Ecto neural progenitor cell (in vitro differentiated cells): ENCODE measurements around the gene KRT9.
"Not testable (repeated sequence)": the region's sequence is repeated elsewhere in the genome, so short reads cannot be mapped to it uniquely, and the experiment has no call there.

Experiments used
- DNase-seq: peaks from one replicate; pipeline ENCODE4 v3.0.0-alpha.2; 2018; ENCODE audit warnings: low spot score

KRT9 gene

GRCh38 chr17:41545829-41546410 is 25.9 kb downstream of the KRT9 start:
- DNase-seq = no peak

DNA sequence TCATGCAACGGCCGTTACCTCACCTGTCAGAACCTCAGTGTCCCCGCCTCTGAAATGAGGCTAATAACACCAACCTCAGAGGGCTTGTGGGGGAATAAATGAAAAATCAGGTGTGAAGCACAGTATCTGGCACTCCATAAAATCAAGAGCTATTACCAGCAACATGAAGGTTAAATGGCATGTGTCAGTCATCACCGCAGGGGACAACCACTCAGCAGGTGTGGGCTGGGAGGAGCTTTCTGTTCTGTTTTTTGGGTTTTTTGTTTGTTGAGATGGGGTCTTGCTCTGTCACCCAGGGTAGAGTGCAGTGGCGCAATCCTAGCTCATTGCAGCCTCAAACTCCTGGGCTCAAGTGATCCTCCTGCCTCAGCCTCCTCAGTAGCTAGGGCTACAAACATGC is 26.9 kb downstream of the KRT9 start:
- DNase-seq = no peak

DNA sequence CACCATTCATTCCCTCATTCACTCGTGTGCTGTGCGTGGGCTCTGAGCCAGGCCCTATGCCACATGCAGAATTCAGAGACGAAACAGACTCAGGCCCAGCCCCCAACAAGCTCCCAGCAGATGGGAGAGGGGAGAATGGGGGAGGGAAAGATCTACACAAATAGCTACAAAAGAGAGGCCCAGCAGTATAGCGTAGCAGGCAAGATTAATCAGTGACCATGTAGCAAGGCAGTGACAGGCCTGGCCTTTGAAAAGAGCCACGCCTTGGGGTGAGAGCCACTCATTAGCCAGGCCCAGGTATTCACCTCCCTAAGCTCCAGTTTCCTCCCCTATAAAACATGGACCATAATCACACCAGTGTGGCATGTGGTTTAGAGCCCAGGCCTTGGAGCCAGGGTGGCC is 27.4 kb downstream of the KRT9 start:
- DNase-seq = no peak

- DNase-seq = not testable (repeated sequence)
These were observed 29.1 kb downstream of the KRT9 start for GRCh38 chr17:41542786-41543185.

DNA sequence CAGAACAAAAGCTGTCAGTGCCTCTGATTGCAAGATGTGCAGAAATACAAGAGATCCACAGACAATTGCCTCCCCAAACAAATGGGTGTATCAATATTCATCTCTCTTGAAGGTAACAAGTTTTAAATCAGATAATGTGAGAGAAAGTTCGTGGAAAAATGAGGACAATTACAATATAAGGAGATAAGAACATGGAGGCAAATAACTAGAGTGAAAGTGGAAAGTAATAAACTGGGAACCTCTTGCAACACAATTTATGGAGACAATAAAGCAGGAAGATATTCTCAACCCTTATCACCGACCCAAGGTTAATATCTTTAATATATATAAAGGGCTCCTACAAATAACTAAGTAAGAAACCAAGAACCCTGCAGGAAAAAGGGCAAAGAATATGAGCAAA is 29.5 kb downstream of the KRT9 start:
- DNase-seq = no peak

- DNase-seq = no peak
These were observed 30.8 kb downstream of the KRT9 start for GRCh38 chr17:41540921-41541625.

DNA sequence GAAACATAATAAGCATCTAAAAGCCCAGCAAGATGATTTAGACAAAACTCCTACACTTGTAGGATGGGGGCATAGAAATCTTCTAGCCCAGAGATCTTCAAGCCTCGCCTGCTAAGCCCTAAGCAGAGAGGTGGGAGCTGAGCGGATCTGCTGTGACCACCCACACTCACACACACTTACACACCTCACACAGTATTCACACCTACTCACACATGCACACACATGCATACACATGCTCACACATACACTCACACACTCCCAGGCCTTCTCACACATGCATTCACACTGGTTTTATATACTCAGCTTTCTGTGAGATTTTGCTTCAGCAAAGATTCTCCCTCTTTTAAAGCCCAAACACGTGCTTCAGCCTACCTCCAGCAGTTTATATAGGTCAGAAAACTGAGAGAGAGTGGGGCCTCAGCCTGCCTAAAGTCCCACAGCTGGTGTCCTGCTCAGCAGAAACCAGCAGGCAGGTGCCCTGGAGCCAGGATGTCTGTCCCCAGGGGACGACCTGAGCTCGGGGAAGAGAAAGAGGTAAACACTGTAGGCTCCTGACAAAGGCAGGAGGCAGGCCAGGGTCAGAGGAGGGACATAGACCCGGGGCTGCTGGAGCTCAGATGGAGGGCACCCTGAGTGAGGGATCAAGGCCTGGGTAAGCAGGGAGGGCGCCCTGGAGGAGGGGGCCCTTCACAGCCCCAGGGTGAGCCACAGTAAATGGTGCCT is 31.7 kb downstream of the KRT9 start:
- no peak for DNase-seq

DNA sequence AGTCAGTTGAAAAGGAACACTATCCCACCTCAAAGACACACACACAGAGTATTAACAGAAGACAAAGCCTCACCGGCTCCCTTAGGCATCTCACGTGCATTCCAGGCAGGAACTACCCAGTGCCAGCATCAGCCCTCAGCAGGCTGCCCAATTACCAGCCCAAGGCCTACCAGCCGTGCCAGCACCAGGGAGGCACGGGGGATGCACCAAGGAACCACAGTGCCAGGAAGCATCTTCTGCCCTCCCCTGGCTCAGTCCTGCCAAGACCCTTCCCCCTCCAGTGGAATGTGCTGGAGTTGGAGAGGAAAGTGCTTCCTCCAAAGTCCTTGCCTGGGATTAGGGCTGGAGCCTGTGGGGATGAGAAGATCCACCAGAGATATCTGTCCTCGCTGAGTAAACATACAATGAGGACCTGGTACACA is 32.8 kb downstream of the KRT9 start:
- no peak for DNase-seq

DNA sequence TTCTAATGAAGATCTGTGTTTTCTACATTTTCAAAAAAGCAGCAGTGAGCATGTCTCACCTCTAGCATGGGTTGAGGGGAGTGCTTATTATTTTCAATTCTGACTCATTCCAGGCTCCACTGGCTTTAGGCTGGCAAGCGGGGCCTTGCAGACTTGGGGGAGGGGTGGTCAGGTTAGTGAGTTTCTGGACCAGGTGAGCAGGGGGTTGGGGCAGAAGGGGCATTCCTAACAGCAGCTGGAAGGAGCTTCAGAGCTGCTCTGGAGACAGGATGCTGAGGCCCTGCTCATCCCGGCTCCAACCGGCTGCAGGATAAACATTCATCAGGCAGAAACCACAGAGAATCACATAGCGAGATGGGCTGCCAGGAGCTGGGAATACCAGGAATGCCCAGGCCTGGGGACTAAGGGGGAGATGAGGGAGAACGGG is 33.3 kb downstream of the KRT9 start:
- DNase-seq = no peak

DNA sequence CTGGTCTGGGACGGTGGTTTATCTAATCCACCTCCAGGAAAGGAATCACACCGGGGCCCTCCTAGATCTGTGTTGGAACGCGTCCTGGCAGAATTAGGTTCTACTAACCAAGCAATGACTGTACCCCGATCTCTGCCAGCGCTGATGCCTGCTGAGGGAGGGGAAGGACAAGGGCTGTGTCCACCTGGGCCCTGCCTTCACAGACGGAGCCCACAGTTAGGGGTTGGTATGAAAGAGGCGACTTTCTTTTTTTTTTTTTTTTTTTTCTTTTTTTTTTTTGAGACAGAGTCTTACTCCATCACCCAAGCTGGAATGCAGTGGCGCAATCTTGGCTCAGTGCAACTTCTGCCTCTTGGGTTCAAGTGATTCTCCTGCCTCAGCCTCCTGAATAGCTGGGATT is 33.9 kb downstream of the KRT9 start:
- DNase-seq = no peak

GRCh38 chr17:41537614-41537954 is 34.3 kb downstream of the KRT9 start:
- DNase-seq = no peak

DNA sequence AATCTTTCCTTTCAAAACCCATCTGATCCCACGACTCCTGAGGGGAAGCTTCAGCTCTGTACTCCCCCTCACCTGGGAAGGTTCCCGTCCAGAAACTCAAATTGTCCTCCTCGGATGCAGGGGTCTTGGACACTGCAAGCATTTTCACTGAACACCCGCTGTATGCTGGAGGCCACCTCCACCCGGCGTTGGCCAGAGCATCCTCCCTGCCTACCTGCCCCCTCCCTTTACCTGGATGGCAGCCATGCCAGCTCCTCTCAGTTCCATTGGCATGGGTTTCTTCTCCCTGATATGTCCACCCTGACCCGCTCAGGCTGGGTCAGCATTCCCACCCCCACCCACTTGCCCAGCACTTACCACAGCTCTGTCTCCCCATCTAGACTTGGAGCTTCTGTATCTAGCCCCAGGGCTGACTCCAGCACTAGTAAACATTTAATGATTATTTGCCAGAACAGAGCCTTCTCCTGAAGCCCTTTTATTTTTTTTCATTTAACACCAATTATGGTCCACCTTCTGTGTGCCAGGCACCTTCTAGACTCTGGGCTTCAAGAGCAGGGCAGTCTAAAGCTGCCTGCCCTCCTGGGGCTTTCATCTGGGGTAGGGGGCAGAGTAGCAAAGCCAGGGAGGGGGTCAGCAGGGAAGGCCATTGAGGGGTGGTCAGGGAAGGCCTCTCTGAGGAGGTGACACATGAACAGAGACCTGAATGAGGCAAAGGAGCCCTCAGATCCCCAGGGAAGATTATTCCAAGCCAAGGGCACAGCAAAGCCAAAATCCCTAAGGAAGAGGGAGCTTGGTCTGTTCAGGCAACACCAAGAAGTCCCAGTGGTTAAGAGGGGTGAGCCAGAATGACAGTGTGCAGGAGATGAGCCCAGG is 34.9 kb downstream of the KRT9 start:
- DNase-seq = no peak

GRCh38 chr17:41535764-41536481 is 35.9 kb downstream of the KRT9 start:
- no peak for DNase-seq

DNA sequence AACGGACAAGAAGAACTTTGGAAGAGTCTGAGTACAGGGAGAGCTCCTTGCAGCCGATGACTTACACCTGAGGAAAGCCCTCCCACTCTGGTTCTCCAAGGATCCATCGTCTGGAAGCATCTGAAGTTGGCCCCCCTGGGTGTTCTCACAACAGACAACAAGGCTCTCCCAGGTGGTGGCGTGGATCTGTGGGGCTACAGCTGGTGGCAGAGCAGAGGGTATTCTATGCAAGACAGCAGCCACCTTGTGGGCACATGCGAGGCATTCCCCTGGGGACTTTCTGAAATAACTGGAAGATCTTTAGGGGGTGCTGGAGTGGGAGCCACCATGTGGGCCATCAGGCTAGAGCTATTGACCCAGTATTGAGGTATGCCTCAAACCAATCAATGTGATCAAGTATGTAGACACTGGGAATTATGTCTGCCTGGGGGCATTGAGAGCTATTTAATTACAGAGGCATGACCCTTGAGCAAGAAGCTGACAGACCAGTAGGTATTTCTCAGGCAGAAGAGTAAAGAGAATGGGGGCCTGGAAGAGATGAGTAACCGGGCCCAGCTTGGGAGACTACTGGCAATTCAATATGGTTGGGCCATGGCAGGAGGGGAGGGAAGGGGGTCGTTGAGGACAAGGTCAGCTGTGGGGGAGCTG is 36.8 kb downstream of the KRT9 start:
- no peak for DNase-seq

- DNase-seq = no peak
These were observed 38.2 kb downstream of the KRT9 start for GRCh38 chr17:41533613-41534012.

DNA sequence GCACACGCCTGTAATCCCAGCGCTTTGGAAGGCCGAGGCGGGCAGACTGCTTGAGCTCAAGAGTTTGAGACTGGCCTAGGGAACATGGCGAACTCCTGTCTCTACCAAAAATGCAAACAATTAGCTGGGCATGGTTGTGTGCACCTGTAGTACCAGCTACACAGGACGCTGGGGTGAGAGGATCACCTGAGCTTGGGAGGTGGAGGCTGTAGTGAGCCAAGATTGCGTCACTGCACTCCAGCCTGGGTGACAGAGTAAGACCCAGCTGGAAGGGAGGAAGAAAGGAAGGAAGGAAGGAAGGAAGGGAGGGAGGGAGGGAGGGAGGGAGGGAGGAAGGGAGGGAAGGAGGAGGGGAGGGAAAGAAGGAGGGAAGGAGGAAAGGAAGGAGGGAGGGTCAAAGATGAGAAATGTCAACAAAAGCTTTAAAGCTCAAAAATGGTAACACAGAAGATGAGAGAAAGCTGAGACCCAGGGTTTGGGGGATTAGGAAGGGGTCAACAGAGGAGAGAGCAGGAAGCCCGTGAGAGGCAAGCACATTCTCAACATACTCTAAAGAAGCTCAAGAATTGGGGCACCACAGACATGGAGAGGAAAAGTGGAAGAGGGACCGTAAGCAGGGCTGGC is 38.8 kb downstream of the KRT9 start:
- no peak for DNase-seq

DNA sequence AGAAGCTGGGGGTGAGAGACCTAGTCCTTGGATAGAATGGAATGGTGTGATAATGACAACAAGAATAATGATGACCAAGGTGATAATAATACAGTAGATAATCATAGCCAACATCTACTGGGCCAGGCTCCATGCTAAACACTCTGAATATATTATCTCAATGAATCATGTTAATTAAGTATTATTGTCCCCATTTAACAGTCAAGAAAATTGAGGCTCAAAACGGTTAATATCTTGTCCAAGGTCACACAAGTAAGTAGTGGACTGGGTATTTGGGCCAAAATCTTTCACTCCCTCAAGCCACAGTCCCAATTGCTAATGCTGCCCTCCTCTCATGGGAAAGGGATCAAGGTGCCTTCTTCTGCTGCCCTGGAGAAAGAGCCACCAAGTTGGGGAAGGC is 39.9 kb downstream of the KRT9 start:
- DNase-seq = no peak

DNA sequence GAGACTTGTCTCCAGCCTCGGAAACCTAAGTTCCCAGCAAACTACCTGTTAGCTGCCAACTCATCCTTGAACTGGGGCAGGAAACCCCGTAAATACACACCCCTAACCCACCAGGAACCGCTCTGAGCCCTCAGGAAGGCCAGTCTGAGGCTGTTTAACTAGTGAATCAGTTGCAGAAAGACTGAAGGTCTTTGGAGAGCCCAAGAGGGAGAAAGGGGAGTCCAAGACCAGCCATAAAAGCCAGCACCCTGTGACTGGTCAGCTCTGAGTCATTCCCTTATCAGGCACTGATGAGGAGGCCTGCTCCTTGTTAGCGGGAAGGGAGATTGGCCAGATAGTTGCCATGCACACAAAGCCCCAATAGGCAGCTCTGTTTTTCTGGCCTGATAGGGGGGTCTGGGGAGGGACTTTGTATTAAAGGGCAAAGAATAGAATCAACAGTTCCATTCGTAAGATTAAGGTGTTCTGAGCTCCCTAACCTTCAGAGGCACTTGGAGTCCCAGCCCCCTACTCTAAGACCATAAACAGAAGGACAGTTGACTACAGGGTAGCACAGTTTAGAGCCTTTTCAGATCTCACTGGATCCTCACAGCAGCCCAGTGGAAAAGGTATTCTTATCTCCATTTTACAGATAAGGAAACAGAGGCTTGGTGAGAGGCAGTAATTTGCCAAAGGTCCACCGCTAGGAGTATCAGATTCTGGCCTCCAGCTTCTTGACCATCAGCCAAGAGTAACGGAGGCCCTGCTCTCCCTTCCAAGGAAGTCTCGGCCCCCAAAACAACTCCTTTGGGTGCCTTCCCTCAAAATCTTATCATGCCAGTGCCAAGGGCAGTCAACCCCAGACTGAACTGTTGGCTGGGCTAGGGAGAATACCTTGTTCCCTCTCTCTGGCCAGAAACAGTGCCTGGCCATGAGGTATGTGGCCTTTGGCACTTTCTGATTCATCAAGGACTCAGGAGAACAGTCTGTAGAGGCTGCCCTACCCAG is 41.5 kb downstream of the KRT9 start:
- DNase-seq = no peak

DNA sequence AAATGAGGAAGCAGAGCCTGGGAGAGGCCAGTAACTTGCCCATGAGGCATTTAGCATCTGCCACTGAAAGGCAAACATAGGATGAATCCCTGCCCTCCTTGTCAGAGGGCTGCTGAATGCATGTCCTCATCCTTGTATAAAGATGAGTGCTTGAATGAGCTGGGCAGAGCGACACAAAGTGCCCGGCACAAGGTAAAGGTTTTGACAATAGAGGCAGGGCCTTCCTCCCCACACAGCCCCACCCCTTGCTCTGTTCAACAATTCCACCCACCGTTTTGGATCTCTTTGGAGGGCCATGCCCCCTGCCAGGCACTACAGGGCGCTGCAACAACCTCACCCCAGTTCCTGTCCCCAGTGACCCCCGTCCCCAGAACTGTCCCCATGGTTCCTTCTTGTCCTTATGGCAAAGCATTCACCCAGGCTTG is 42.4 kb downstream of the KRT9 start:
- DNase-seq = no peak

GRCh38 chr17:41528959-41529353 is 42.9 kb downstream of the KRT9 start:
- DNase-seq = no peak
